Activated CD8-positive, alpha-beta T cell treated with anti-CD3 and anti-CD28 coated beads for 36 hours (primary cell): ENCODE measurements around the gene HS6ST1. TPM values are rescaled to one million over a fixed set of nuclear protein-coding genes. Genes with fewer than 3 reads are reported as not detected.

Experiments
- ATAC-seq: fragments of 200-7000 bp; cut with Tn5 transposase; one replicate; pipeline ENCODE4 v1.10.0; 2021; ENCODE audit warnings: mild to moderate bottlenecking, moderate library complexity
- CTCF ChIA-PET: fragments of 350-600 bp; sonication (Branson Sonifier 250); formaldehyde crosslinking; loops from one replicate; lab custom pipeline; 2021; ENCODE audit warnings: antibody characterized with exemption; lab: Charles Lee
- POLR2A ChIA-PET: fragments of 350-600 bp; sonication (Branson Sonifier 250); formaldehyde crosslinking; loops from one replicate; lab custom pipeline; 2021; ENCODE audit warnings: antibody characterized with exemption; lab: Charles Lee
- DNase-seq: peaks from one replicate; pipeline ENCODE4 v3.0.0-alpha.2; 2020
- H3K27ac Mint-ChIP-seq: one replicate; pipeline ENCODE4 v1.8.0; 2021; ENCODE audit warnings: mild to moderate bottlenecking, mixed read lengths
- H3K27me3 Mint-ChIP-seq: one replicate; pipeline ENCODE4 v1.8.0; 2021; ENCODE audit warnings: mixed read lengths
- H3K36me3 Mint-ChIP-seq: one replicate; pipeline ENCODE4 v1.8.0; 2021; ENCODE audit warnings: low read depth, mixed read lengths
- H3K4me1 Mint-ChIP-seq: one replicate; pipeline ENCODE4 v1.8.0; 2021; ENCODE audit warnings: low read depth, mixed read lengths
- H3K4me3 Mint-ChIP-seq: one replicate; pipeline ENCODE4 v1.8.0; 2021; ENCODE audit warnings: mild to moderate bottlenecking, moderate library complexity, mixed read lengths
- H3K9me3 Mint-ChIP-seq: one replicate; pipeline ENCODE4 v1.8.0; 2021; ENCODE audit warnings: mixed read lengths
- CTCF ChIP-seq: fragments of 200-600 bp; IDR thresholded peaks from one replicate; pipeline ENCODE4 v1.8.0; 2022; ENCODE audit warnings: antibody characterized with exemption, mild to moderate bottlenecking
- intact Hi-C: fragments of 100-400 bp; cut with micrococcal nuclease; formaldehyde crosslinking; loops from one replicate; pipeline ENCODE4 v1.10.0; 2022
- total RNA-seq, 2 experiments: library from RNA; stranded (reverse); gene quantifications; one replicate each; pipeline ENCODE4 v1.2.3, GENCODE V29; 2021

HS6ST1 gene
- total RNA-seq, 2 experiments from 2014 or later: 12.5 to 13.0 TPM

GRCh38 chr2:128250229-128251025 is 68.2 kb downstream of the HS6ST1 start:
- no peak for DNase-seq
- ChIA-PET CTCF (no interaction called here), POLR2A (no interaction called here)
- ATAC-seq: no peak
- peaks cover 1% of the 10 kb centered on the region for H3K27me3 Mint-ChIP-seq
- H3K9me3 Mint-ChIP-seq: no peaks in the 10 kb centered on the region
- intact Hi-C loops: no loop called here
- no peak overlapping the region for H3K27ac Mint-ChIP-seq
- peaks cover 2% of the 10 kb centered on the region for H3K4me1 Mint-ChIP-seq
- H3K4me3 Mint-ChIP-seq: no peak overlapping the region
- TF ChIP-seq CTCF: no peak
- no peaks in the 10 kb centered on the region for H3K36me3 Mint-ChIP-seq

GRCh38 chr2:128249555-128249954 is 69.1 kb downstream of the HS6ST1 start:
- intact Hi-C loops: no loop called here
- no peak for ATAC-seq
- Mint-ChIP-seq H3K4me1 (peaks cover 2% of the 10 kb centered on the region), H3K27me3 (peaks cover 1% of the 10 kb centered on the region), H3K9me3 (no peaks in the 10 kb centered on the region), H3K27ac (no peak overlapping the region), H3K4me3 (no peak overlapping the region), H3K36me3 (no peaks in the 10 kb centered on the region)
- DNase-seq: no peak
- no peak for TF ChIP-seq CTCF
- ChIA-PET POLR2A (no interaction called here), CTCF (no interaction called here)

- DNase-seq (no peak), ATAC-seq (no peak)
- Mint-ChIP-seq H3K27ac (no peak overlapping the region), H3K4me3 (no peak overlapping the region), H3K9me3 (no peaks in the 10 kb centered on the region), H3K36me3 (no peaks in the 10 kb centered on the region), H3K27me3 (no peaks in the 10 kb centered on the region), H3K4me1 (peaks cover 2% of the 10 kb centered on the region)
- ChIA-PET CTCF (no interaction called here), POLR2A (no interaction called here)
- no peak for TF ChIP-seq CTCF
- intact Hi-C loops: no loop called here
Measured at GRCh38 chr2:128245813-128246212, 72.9 kb downstream of the HS6ST1 start.

GRCh38 chr2:128241896-128242295 is 76.8 kb downstream of the HS6ST1 start:
- no peak for ATAC-seq
- Mint-ChIP-seq H3K27me3 (no peaks in the 10 kb centered on the region), H3K4me1 (peaks cover 2% of the 10 kb centered on the region)

More at GRCh38 chr2:128241896-128242295, 76.8 kb downstream of the HS6ST1 start:
- H3K9me3 Mint-ChIP-seq: no peaks in the 10 kb centered on the region
- ChIA-PET CTCF (no interaction called here), POLR2A (no interaction called here)
- TF ChIP-seq CTCF: no peak
- H3K27ac Mint-ChIP-seq: no peak overlapping the region
- intact Hi-C loops: no loop called here
- no peak for DNase-seq
- no peak overlapping the region for H3K4me3 Mint-ChIP-seq
- no peaks in the 10 kb centered on the region for H3K36me3 Mint-ChIP-seq
